OCI-LY7 (cell line): Measurements from ENCODE around the gene ITGAE. TPM values are rescaled to one million over a fixed set of nuclear protein-coding genes. Genes with fewer than 3 reads are reported as not detected.

Experiments used
- BruUV-seq: library from RNA; stranded (reverse); fragments of 400-500 nt; replicated peaks from 2 replicates; lab custom pipeline; 2021; lab: Mats Ljungman, UMichigan
- CTCF ChIA-PET: fragments of 300-600 bp; sonication (Branson Sonifier 250); formaldehyde crosslinking; loops from one replicate; lab custom pipeline; 2022; ENCODE audit warnings: antibody characterized with exemption; ENCODE audit not compliant: unreplicated experiment; lab: Charles Lee
- POLR2A ChIA-PET: fragments of 300-600 bp; sonication (Branson Sonifier 250); formaldehyde crosslinking; loops from one replicate; lab custom pipeline; 2022; ENCODE audit warnings: antibody characterized with exemption; lab: Charles Lee
- DNase-seq: peaks from one replicate; pipeline ENCODE4 v3.0.0-alpha.2; 2015; ENCODE audit warnings: low spot score
- H2AFZ ChIP-seq: fragments of 200-600 bp; sonication (generic), shearing (Covaris generic); 2 replicates; pipeline ENCODE4 v1.6.1; 2014; ENCODE audit warnings: mild to moderate bottlenecking, antibody characterized with exemption, low read length, moderate library complexity
- H3K27ac ChIP-seq: fragments of 200-600 bp; sonication (generic); 2 replicates; pipeline ENCODE4 v1.5.1; 2014; ENCODE audit warnings: mixed run types, low read depth, mild to moderate bottlenecking, moderate library complexity, low read length, inconsistent platforms; ENCODE audit not compliant: poor library complexity, severe bottlenecking
- H3K36me3 ChIP-seq: fragments of 200-600 bp; sonication (generic); 2 replicates; pipeline ENCODE4 v1.6.1; 2014; ENCODE audit warnings: mild to moderate bottlenecking, antibody characterized with exemption, low read length, moderate library complexity, mixed read lengths; ENCODE audit not compliant: insufficient read depth
- H3K4me1 ChIP-seq: fragments of 200-600 bp; sonication (generic); 2 replicates; pipeline ENCODE4 v1.5.1; 2014; ENCODE audit warnings: mild to moderate bottlenecking, low read length; ENCODE audit not compliant: insufficient read depth, poor library complexity, severe bottlenecking
- H3K4me2 ChIP-seq: fragments of 200-600 bp; sonication (generic); 2 replicates; pipeline ENCODE4 v1.6.1; 2014; ENCODE audit warnings: mild to moderate bottlenecking, low read length
- H3K4me3 ChIP-seq: fragments of 200-600 bp; sonication (generic); 2 replicates; pipeline ENCODE4 v1.5.1; 2014; ENCODE audit warnings: mild to moderate bottlenecking, low read depth, low read length; ENCODE audit not compliant: poor library complexity, severe bottlenecking
- H3K79me2 ChIP-seq: fragments of 200-600 bp; sonication (generic); 2 replicates; pipeline ENCODE4 v1.6.1; 2016; ENCODE audit warnings: low read depth, mild to moderate bottlenecking, low read length, moderate library complexity, mixed read lengths; ENCODE audit not compliant: insufficient read depth
- H3K9me2 ChIP-seq: fragments of 200-600 bp; sonication (generic); 2 replicates; pipeline ENCODE4 v1.6.1; 2016; ENCODE audit warnings: mild to moderate bottlenecking, low read length, mixed read lengths; ENCODE audit not compliant: insufficient read depth
- H3K9me3 ChIP-seq: fragments of 200-600 bp; sonication (generic); 2 replicates; pipeline ENCODE4 v1.6.1; 2014; ENCODE audit warnings: mild to moderate bottlenecking, mixed run types, low read length, mixed read lengths
- H4K20me1 ChIP-seq: fragments of 200-600 bp; sonication (generic); 2 replicates; pipeline ENCODE4 v1.6.1; 2014; ENCODE audit warnings: mild to moderate bottlenecking, antibody characterized with exemption, low read length, moderate library complexity, mixed read lengths; ENCODE audit not compliant: insufficient read depth
- CTCF ChIP-seq: fragments of 200-600 bp; sonication (generic); conservative IDR thresholded peaks from 2 replicates; pipeline ENCODE4 v1.5.1; 2014; ENCODE audit warnings: mild to moderate bottlenecking, antibody characterized with exemption, low read length, moderate library complexity, mixed read lengths
- EZH2phosphoT487 ChIP-seq: fragments of 200-600 bp; sonication (generic); IDR thresholded peaks from 2 replicates; pipeline ENCODE4 v1.6.1; 2018; ENCODE audit warnings: low read depth, borderline replicate concordance, mild to moderate bottlenecking, mixed run types, antibody characterized with exemption, low read length, moderate library complexity, mixed read lengths
- intact Hi-C: fragments of 100-400 bp; cut with micrococcal nuclease; formaldehyde crosslinking; loops from one replicate; pipeline ENCODE4 v1.10.0; 2022; ENCODE audit not compliant: unreplicated experiment
- total RNA-seq, 2 experiments: library from RNA; depleted of rRNA in 1 of 2; stranded (reverse); fragments of >200 nt in 1 of 2; shearing (Covaris generic) in 1 of 2; gene quantifications; 2 replicates each; pipeline ENCODE4 v1.2.3, GENCODE V29; 2014 to 2022

ITGAE gene
- total RNA-seq, 2 experiments from 2014 or later: 52.2 to 61.2 TPM

GRCh38 chr17:3665834-3666233 lies 135.2 kb downstream of the ITGAE start:
- H2AFZ ChIP-seq: no peak overlapping the region
- intact Hi-C loops: no loop called here
- no peaks in the 10 kb centered on the region for H3K9me3 ChIP-seq
- no peak overlapping the region for H3K4me3 ChIP-seq
- DNase-seq: no peak
- peaks cover 21% of the 10 kb centered on the region for H3K4me1 ChIP-seq
- H3K79me2 ChIP-seq: peaks cover 20% of the 10 kb centered on the region
- ChIA-PET POLR2A (interaction anchor here (0.6 kb wide), 1 partner anchor 16 kb away, joined by 4 read pairs; no protein-coding TSS in a partner anchor), CTCF (no interaction called here)
- TF ChIP-seq EZH2phosphoT487 (no peak), CTCF (no peak)
- H3K4me2 ChIP-seq: no peak overlapping the region
- no TSS peak for BruUV-seq
- H3K27ac ChIP-seq: no peak overlapping the region
- peaks cover 17% of the 10 kb centered on the region for H3K36me3 ChIP-seq
- no peaks in the 10 kb centered on the region for H3K9me2 ChIP-seq
- peaks cover 6% of the 10 kb centered on the region; the same call in 1 of the 2 replicates for H4K20me1 ChIP-seq

Other genes starting within 250 kb of the ITGAE start
- not detected in 2 replicates for gene TRPV3, start 243.4 kb downstream of the ITGAE start, total RNA-seq (2014; rRNA removed; shearing (Covaris generic))
- 0.06 TPM in 1 of 2 replicates, not detected in the other for gene TRPV3, start 243.4 kb downstream of the ITGAE start, total RNA-seq (2022)
- gene TRPV1, start 191.8 kb downstream of the ITGAE start, total RNA-seq (2014; rRNA removed; shearing (Covaris generic)): 2.2 and 2.7 TPM in 2 replicates
- gene TRPV1, start 191.8 kb downstream of the ITGAE start, total RNA-seq (2022): 2.9 and 4.5 TPM in 2 replicates
- 17.0 and 21.4 TPM in 2 replicates for gene SHPK, start 164.9 kb downstream of the ITGAE start, total RNA-seq (2014; rRNA removed; shearing (Covaris generic))
- gene SHPK, start 164.9 kb downstream of the ITGAE start, total RNA-seq (2022): 15.7 and 16.9 TPM in 2 replicates
- 5.6 and 6.7 TPM in 2 replicates for gene CTNS, start 164.4 kb downstream of the ITGAE start, total RNA-seq (2014; rRNA removed; shearing (Covaris generic))
- gene CTNS, start 164.4 kb downstream of the ITGAE start, total RNA-seq (2022): 11.9 and 13.6 TPM in 2 replicates
- 12.4 and 19.8 TPM in 2 replicates for gene TAX1BP3, start 132.6 kb downstream of the ITGAE start, total RNA-seq (2014; rRNA removed; shearing (Covaris generic))
- 24.3 and 24.8 TPM in 2 replicates for gene TAX1BP3, start 132.6 kb downstream of the ITGAE start, total RNA-seq (2022)
- gene EMC6, start 132.4 kb downstream of the ITGAE start, total RNA-seq (2014; rRNA removed; shearing (Covaris generic)): 32.5 and 36.0 TPM in 2 replicates
- 53.7 and 54.6 TPM in 2 replicates for gene EMC6, start 132.4 kb downstream of the ITGAE start, total RNA-seq (2022)
- gene P2RX5, start 105.0 kb downstream of the ITGAE start, total RNA-seq (2014; rRNA removed; shearing (Covaris generic)): 143 and 150 TPM in 2 replicates
- 173 and 195 TPM in 2 replicates for gene P2RX5, start 105.0 kb downstream of the ITGAE start, total RNA-seq (2022)
- 60.8 and 88.6 TPM in 2 replicates for gene HASPIN, start 77.3 kb downstream of the ITGAE start, total RNA-seq (2014; rRNA removed; shearing (Covaris generic))
- 66.2 and 71.3 TPM in 2 replicates for gene HASPIN, start 77.3 kb downstream of the ITGAE start, total RNA-seq (2022)
- gene NCBP3, start 45.1 kb upstream of the ITGAE start, total RNA-seq (2014; rRNA removed; shearing (Covaris generic)): 24.5 and 56.5 TPM in 2 replicates
- gene NCBP3, start 45.1 kb upstream of the ITGAE start, total RNA-seq (2022): 45.7 and 47.8 TPM in 2 replicates
- 2.6 and 2.7 TPM in 2 replicates for gene CAMKK1, start 91.9 kb upstream of the ITGAE start, total RNA-seq (2014; rRNA removed; shearing (Covaris generic))
- gene CAMKK1, start 91.9 kb upstream of the ITGAE start, total RNA-seq (2022): 2.7 and 3.5 TPM in 2 replicates
- gene P2RX1, start 115.3 kb upstream of the ITGAE start, total RNA-seq (2014; rRNA removed; shearing (Covaris generic)): 0.41 and 0.69 TPM in 2 replicates
- gene P2RX1, start 115.3 kb upstream of the ITGAE start, total RNA-seq (2022): 3.3 and 4.5 TPM in 2 replicates
- 84.0 and 108 TPM in 2 replicates for gene ATP2A3, start 163.2 kb upstream of the ITGAE start, total RNA-seq (2014; rRNA removed; shearing (Covaris generic))
- 322 and 353 TPM in 2 replicates for gene ATP2A3, start 163.2 kb upstream of the ITGAE start, total RNA-seq (2022)